Upper lobe of left lung (tissue), 6 donors: ENCODE data around the gene MGAT5B. TPM values are rescaled to one million over a fixed set of nuclear protein-coding genes. Genes with fewer than 3 reads are reported as not detected.

Source experiments
- ATAC-seq, 2 donors: fragments of 200-7000 bp; cut with Tn5 transposase; one replicate each; pipeline ENCODE4 v1.9.1; 2022; ENCODE audit warnings: mild to moderate bottlenecking in 2 of 2, moderate library complexity in 2 of 2; ENCODE audit not compliant: low FRiP score in 2 of 2
- DNase-seq, 2 donors: peaks; one replicate each; pipeline ENCODE4 v3.0.0-alpha.2; 2019 to 2020
- H3K27ac ChIP-seq, 4 donors: fragments of 200-600 bp; sonication (generic); one replicate each; pipeline ENCODE4 v1.5.1; 2016 to 2019
- H3K27me3 ChIP-seq, 4 donors: fragments of 200-600 bp; sonication (generic); one replicate each; pipeline ENCODE4 v1.5.1; 2017 to 2019
- H3K36me3 ChIP-seq, 4 donors: fragments of 200-600 bp; sonication (generic); one replicate each; pipeline ENCODE4 v1.5.1; 2016 to 2019
- H3K4me1 ChIP-seq, 4 donors: fragments of 200-600 bp; sonication (generic); one replicate each; pipeline ENCODE4 v1.5.1; 2018 to 2019
- H3K4me3 ChIP-seq, 4 donors: fragments of 200-600 bp; sonication (generic); one replicate each; pipeline ENCODE4 v1.5.1; 2017 to 2019; ENCODE audit warnings: mild to moderate bottlenecking in 2 of 4, moderate library complexity in 1 of 4
- H3K9me3 ChIP-seq, 4 donors: fragments of 200-600 bp; sonication (generic); one replicate each; pipeline ENCODE4 v1.5.1; 2018 to 2019
- CTCF ChIP-seq, 6 experiments: fragments of 450-650 bp in 4 of 6; fragments of 200-600 bp in 2 of 6; sonication (generic) in 2 of 6; IDR thresholded peaks; one replicate each; pipeline ENCODE4 v1.5.1; 2016 to 2019; ENCODE audit warnings: antibody characterized with exemption in 6 of 6
- EP300 ChIP-seq, 4 donors: sonication (generic); formaldehyde crosslinking; IDR thresholded peaks; one replicate each; pipeline ENCODE4 v1.5.1; 2017; ENCODE audit warnings: antibody characterized with exemption in 4 of 4, control low read depth in 2 of 4
- POLR2A ChIP-seq, 4 donors: fragments of 450-650 bp; IDR thresholded peaks; one replicate each; pipeline ENCODE4 v1.5.1; 2016 to 2017; ENCODE audit warnings: antibody characterized with exemption in 4 of 4, mild to moderate bottlenecking in 2 of 4
- POLR2AphosphoS5 ChIP-seq, 2 donors: sonication (generic); formaldehyde crosslinking; IDR thresholded peaks; one replicate each; pipeline ENCODE4 v1.5.1; 2017; ENCODE audit warnings: antibody characterized with exemption in 2 of 2
- WGBS, 2 donors: methylation state at CpG; one replicate each; pipeline ENCODE4 v1.1.5; 2017 to 2018; 5-methylcytosine and 5-hydroxymethylcytosine counted together
- total RNA-seq, 6 donors: library from RNA; depleted of rRNA in 4 of 6; stranded (reverse); fragments of >200 nt in 4 of 6; gene quantifications; one replicate each; pipeline versions ENCODE4 v1.1.0 to v1.2.1, GENCODE V29; 2016 to 2021
- donor health status: DM: no; HTN: no; CAD: no; lungs with moderate emphysema.
- donor health status: DM: no; HTN: yes; CAD: no; lungs with severe emphysema.

MGAT5B gene
- total RNA-seq, 6 donors from 2014 or later, result 0.20 to 3.0 (median 0.83) TPM

GRCh38 chr17:76869496-76870376 lies 1.5 kb downstream of the MGAT5B start:
- TF ChIP-seq POLR2A (IDR thresholded peaks at IDR 0.05), result no peak
- no peak for TF ChIP-seq EP300 (IDR thresholded peaks at IDR 0.05)
- no peak for TF ChIP-seq POLR2AphosphoS5 (IDR thresholded peaks at IDR 0.05)
- no peak for TF ChIP-seq CTCF (IDR thresholded peaks at IDR 0.05)
- H3K27me3 ChIP-seq, result peaks cover 2 to 29% (median 19%) of the 10 kb centered on the region in 4 donors
- DNase-seq (peak in 1 of 2 donors; percentile 83), ATAC-seq (no peak)
- 0 to 7% methylated on average over 1 to 32 of the region's 80 CpGs for WGBS, 2 donors
- H3K4me1 ChIP-seq, result peaks cover 20 to 34% (median 21%) of the 10 kb centered on the region in 4 donors
- H3K9me3 ChIP-seq, result no peaks in the 10 kb centered on the region
- H3K27ac ChIP-seq, result no peak overlapping the region
- H3K4me3 ChIP-seq, result peak overlapping the region in 2 of 4 donors; percentile 48 to 50
- no peaks in the 10 kb centered on the region for H3K36me3 ChIP-seq

- peaks cover 20 to 34% (median 21%) of the 10 kb centered on the region in 4 donors for H3K4me1 ChIP-seq
- no peak for TF ChIP-seq POLR2AphosphoS5 (IDR thresholded peaks at IDR 0.05)
- no peak for TF ChIP-seq CTCF (IDR thresholded peaks at IDR 0.05)
- TF ChIP-seq POLR2A (IDR thresholded peaks at IDR 0.05), result no peak
- no peak for TF ChIP-seq EP300 (IDR thresholded peaks at IDR 0.05)
- no peak for DNase-seq
- H3K4me3 ChIP-seq, result no peak overlapping the region
- H3K36me3 ChIP-seq, result no peaks in the 10 kb centered on the region
- no peaks in the 10 kb centered on the region for H3K9me3 ChIP-seq
- 37% methylated on average over 15 of the region's 16 CpGs; no CpG with 5 or more reads in 1 of the 2 donors for WGBS, 2 donors
- H3K27me3 ChIP-seq, result peaks cover 2 to 29% (median 19%) of the 10 kb centered on the region in 4 donors
- H3K27ac ChIP-seq, result no peak overlapping the region
- ATAC-seq, result no peak
These were observed 2.1 kb downstream of the MGAT5B start for GRCh38 chr17:76870377-76870714.

- Histone ChIP-seq H3K4me1 (peaks cover 20 to 34% (median 21%) of the 10 kb centered on the region in 4 donors), H3K4me3 (no peak overlapping the region), H3K27me3 (peaks cover 2 to 29% (median 19%) of the 10 kb centered on the region in 4 donors), H3K27ac (no peak overlapping the region), H3K36me3 (no peaks in the 10 kb centered on the region), H3K9me3 (no peaks in the 10 kb centered on the region)
- WGBS, 2 donors, result 85 to 87% methylated on average over 4 of the region's 4 CpGs
- DNase-seq, result no peak
- TF ChIP-seq CTCF (IDR thresholded peaks at IDR 0.05) (no peak), POLR2AphosphoS5 (IDR thresholded peaks at IDR 0.05) (no peak), POLR2A (IDR thresholded peaks at IDR 0.05) (no peak), EP300 (IDR thresholded peaks at IDR 0.05) (no peak)
- ATAC-seq, result no peak
These were observed 3.5 kb downstream of the MGAT5B start for GRCh38 chr17:76871668-76872067.

GRCh38 chr17:76872221-76872873 lies 4.1 kb downstream of the MGAT5B start:
- DNase-seq (no peak), ATAC-seq (no peak)
- no peak overlapping the region for H3K4me3 ChIP-seq
- 62% methylated on average over 14 of the region's 14 CpGs for WGBS, 2 donors
- TF ChIP-seq CTCF (IDR thresholded peaks at IDR 0.05), result no peak
- no peak for TF ChIP-seq POLR2AphosphoS5 (IDR thresholded peaks at IDR 0.05)
- no peak for TF ChIP-seq POLR2A (IDR thresholded peaks at IDR 0.05)
- H3K27ac ChIP-seq, result no peak overlapping the region
- H3K9me3 ChIP-seq, result no peaks in the 10 kb centered on the region
- H3K27me3 ChIP-seq, result peaks cover 2 to 29% (median 19%) of the 10 kb centered on the region in 4 donors
- peaks cover 20 to 30% (median 21%) of the 10 kb centered on the region in 4 donors for H3K4me1 ChIP-seq
- H3K36me3 ChIP-seq, result no peaks in the 10 kb centered on the region
